HEK293 (cell line): ENCODE measurements around the gene TBCCD1.

Experiments used
- ATF2 ChIP-seq: fragments of 450-650 bp; formaldehyde crosslinking; IDR thresholded peaks from 2 replicates; pipeline ENCODE4 v1.5.1; 2016; ENCODE audit warnings: missing biosample characterization, missing genetic modification characterization, low read depth
- CTCF ChIP-seq: fragments of 450-650 bp; formaldehyde crosslinking; IDR thresholded peaks from 2 replicates; pipeline ENCODE4 v1.5.1; 2016; ENCODE audit warnings: missing biosample characterization, missing genetic modification characterization
- KLF10 ChIP-seq: fragments of 450-650 bp; IDR thresholded peaks from 2 replicates; pipeline ENCODE4 v1.5.1; 2018; ENCODE audit warnings: missing biosample characterization, mild to moderate bottlenecking, missing genetic modification characterization
- PRDM4 ChIP-seq: fragments of 450-650 bp; formaldehyde crosslinking; IDR thresholded peaks from 2 replicates; pipeline ENCODE4 v1.5.1; 2017; ENCODE audit warnings: missing biosample characterization, missing genetic modification characterization
- TCF7L2 ChIP-seq: IDR thresholded peaks from 2 replicates; pipeline ENCODE4 v1.6.1; 2011; ENCODE audit warnings: low read depth, mild to moderate bottlenecking, inconsistent platforms, low read length, moderate library complexity, borderline replicate concordance
- ZNF184 ChIP-seq: fragments of 450-650 bp; IDR thresholded peaks from 2 replicates; pipeline ENCODE4 v1.5.1; 2018; ENCODE audit warnings: missing biosample characterization, mild to moderate bottlenecking, missing genetic modification characterization
- ZNF302 ChIP-seq: fragments of 450-650 bp; formaldehyde crosslinking; IDR thresholded peaks from 2 replicates; pipeline ENCODE4 v1.5.1; 2016; ENCODE audit warnings: missing biosample characterization, missing genetic modification characterization, low read depth
- ZNF398 ChIP-seq: fragments of 450-650 bp; formaldehyde crosslinking; IDR thresholded peaks from 2 replicates; pipeline ENCODE4 v1.5.1; 2017; ENCODE audit warnings: missing biosample characterization, missing genetic modification characterization
- ZNF404 ChIP-seq: fragments of 450-650 bp; formaldehyde crosslinking; IDR thresholded peaks from 2 replicates; pipeline ENCODE4 v1.5.1; 2017; ENCODE audit warnings: missing biosample characterization, missing genetic modification characterization
- ZNF623 ChIP-seq: fragments of 450-650 bp; formaldehyde crosslinking; IDR thresholded peaks from 2 replicates; pipeline ENCODE4 v1.5.1; 2016; ENCODE audit warnings: missing biosample characterization, missing genetic modification characterization
- ZSCAN18 ChIP-seq: fragments of 450-650 bp; formaldehyde crosslinking; IDR thresholded peaks from 2 replicates; pipeline ENCODE4 v1.5.1; 2016; ENCODE audit warnings: missing biosample characterization, missing genetic modification characterization
- TF ChIP-seq, protein P1 (sequence below): fragments of 450-650 bp; formaldehyde crosslinking; IDR thresholded peaks from 2 replicates; pipeline ENCODE4 v1.5.1; 2016; ENCODE audit warnings: missing biosample characterization, missing genetic modification characterization

GRCh38 chr3:186566772-186567071, 417 bp downstream of the TBCCD1 start:
- TF ChIP-seq KLF10 (tag by site-specific recombination) (no peak), PRDM4 (tag by site-specific recombination) (no peak), ATF2 (no peak), ZNF404 (tag by site-specific recombination) (no peak), CTCF (peak; percentile 15; the same call in 1 of the 2 replicates), ZNF623 (tag by site-specific recombination) (no peak), ZNF302 (no peak), ZSCAN18 (tag by site-specific recombination) (no peak), TCF7L2 (no peak), ZNF398 (tag by site-specific recombination) (no peak), ZNF184 (tag by site-specific recombination) (no peak)
- TF ChIP-seq, protein P1, sequence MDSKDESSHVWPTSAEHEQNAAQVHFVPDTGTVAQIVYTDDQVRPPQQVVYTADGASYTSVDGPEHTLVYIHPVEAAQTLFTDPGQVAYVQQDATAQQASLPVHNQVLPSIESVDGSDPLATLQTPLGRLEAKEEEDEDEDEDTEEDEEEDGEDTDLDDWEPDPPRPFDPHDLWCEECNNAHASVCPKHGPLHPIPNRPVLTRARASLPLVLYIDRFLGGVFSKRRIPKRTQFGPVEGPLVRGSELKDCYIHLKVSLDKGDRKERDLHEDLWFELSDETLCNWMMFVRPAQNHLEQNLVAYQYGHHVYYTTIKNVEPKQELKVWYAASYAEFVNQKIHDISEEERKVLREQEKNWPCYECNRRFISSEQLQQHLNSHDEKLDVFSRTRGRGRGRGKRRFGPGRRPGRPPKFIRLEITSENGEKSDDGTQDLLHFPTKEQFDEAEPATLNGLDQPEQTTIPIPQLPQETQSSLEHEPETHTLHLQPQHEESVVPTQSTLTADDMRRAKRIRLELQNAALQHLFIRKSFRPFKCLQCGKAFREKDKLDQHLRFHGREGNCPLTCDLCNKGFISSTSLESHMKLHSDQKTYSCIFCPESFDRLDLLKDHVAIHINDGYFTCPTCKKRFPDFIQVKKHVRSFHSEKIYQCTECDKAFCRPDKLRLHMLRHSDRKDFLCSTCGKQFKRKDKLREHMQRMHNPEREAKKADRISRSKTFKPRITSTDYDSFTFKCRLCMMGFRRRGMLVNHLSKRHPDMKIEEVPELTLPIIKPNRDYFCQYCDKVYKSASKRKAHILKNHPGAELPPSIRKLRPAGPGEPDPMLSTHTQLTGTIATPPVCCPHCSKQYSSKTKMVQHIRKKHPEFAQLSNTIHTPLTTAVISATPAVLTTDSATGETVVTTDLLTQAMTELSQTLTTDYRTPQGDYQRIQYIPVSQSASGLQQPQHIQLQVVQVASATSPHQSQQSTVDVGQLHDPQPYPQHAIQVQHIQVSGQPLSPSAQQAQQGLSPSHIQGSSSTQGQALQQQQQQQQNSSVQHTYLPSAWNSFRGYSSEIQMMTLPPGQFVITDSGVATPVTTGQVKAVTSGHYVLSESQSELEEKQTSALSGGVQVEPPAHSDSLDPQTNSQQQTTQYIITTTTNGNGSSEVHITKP (tag by site-specific recombination): no peak
